HG02884 (cell line): ENCODE data around the gene PHLDB3.

Experiments used
- ATAC-seq: cut with Tn5 transposase; IDR thresholded peaks from one replicate; pipeline ENCODE4 v1.9.1; 2021; ENCODE audit warnings: mild to moderate bottlenecking, moderate library complexity; ENCODE audit not compliant: unreplicated experiment

The PHLDB3 gene

GRCh38 chr19:43501661-43502418, 2.7 kb downstream of the PHLDB3 start:
- ATAC-seq, result no peak

- no peak for ATAC-seq
Measured at GRCh38 chr19:43499042-43499441, 5.5 kb downstream of the PHLDB3 start.

GRCh38 chr19:43498233-43498842, 6.2 kb downstream of the PHLDB3 start:
- ATAC-seq, result no peak

- ATAC-seq, result no peak
Measured at GRCh38 chr19:43496960-43497359, 7.6 kb downstream of the PHLDB3 start.

- no peak for ATAC-seq
Measured at GRCh38 chr19:43495082-43495481, 9.5 kb downstream of the PHLDB3 start.

DNA sequence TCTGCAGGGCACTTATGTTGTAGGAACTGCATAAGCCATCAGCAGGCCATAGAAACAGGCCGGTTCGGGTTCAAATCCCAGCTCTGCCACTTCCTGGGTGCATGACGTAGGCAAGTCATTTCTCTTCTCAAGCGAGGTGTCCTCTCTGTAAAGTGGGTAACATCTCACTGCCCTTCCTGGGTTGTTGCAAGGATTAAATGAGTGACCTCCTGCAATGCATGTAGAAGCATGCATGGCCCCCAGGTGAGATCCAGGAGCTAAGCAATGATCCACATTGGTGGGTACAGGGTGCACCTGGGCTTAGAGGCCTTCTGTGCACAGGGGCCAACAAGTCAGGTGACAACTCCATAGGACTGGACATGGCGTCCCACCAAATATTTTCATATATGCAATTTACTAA, 13.8 kb downstream of the PHLDB3 start:
- no peak for ATAC-seq

DNA sequence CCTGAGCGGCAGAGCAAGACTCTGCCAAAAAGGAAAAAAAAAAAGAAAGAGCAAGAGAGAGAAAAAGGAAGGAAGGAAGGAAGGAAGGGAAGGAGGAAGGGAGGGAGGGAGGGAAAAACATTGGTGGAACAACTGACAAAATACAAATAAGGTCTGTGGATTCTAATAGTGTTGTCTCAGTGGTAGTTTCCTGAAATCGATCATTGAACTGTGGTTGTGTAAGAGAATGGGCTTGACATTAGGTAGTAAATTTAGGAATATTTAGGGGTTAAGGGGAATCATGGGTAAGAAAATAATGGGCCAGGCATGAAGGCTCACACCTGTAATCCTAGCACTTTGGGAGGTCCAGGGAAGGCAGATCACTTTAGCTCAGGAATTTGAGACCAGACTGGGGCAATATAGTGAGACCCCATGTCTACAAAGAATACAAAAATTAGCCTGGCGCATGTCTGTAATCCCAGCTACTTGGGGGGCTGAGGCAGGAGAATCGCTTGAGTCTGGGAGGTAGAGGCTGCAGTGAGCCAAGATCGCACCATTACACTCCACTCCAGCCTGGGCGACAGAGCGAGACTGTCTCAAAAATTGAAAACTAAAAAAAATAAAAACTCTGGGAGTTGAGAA, 14.5 kb downstream of the PHLDB3 start:
- no peak for ATAC-seq

DNA sequence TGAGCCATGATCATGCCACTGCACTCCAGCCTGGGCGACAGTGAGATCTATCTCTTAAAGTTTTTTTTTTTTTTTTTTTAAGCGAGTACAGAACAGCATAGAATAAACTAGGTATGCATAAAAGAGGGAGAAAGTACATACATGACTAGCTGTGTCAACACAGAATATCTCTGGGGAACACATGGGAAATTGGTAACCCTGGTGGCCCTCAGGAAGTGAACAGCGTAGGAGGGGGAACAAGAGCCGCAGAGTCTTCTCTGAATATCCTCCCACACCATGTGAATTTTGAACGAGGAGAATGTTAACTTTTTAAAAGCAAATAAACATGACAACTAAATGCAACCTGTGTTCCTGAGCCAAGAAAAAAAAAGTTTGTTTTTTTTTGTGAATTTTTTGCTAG, 15.2 kb downstream of the PHLDB3 start:
- no peak for ATAC-seq

DNA sequence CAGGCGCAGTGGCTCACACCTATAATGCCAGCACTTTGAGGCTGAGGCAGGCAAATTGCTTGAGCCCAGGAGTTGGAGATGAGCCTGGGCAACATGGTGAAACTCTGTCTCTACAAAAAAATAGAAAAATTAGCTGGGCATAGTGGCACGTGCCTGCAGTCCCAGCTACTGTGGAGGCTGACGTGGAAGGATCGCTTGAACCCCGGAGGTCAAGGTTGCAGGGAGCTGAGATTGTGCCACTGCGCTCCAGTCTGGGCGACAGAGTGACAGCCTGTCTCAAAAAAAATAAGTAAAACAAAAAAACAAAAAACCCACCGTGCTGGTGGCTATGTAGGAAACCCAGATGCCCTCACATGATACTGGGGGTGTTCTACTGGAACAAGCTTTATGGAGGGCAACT, 16.4 kb downstream of the PHLDB3 start:
- no peak for ATAC-seq

- ATAC-seq, result no peak
Measured at GRCh38 chr19:43486412-43486811, 18.1 kb downstream of the PHLDB3 start.

DNA sequence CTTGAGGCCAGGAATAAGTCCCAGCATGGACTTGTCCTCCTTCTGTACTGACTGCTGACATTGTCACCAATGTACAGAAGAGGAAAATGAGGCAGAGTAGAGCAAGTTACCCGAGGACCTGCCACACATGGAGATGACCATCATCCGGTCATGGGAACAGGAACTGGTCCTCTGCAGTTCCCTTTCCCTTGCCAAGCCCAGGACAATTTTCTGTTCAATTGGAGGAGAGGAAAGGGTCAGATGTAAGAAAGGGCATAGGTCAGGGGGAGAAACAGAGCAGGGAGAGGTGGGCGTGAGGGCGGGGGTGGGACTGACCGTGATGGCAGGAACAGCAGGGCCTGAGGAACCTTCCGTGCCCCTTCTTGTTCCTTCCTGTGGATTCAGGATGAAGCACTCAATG, 18.6 kb downstream of the PHLDB3 start:
- ATAC-seq, result no peak

- ATAC-seq, result no peak
Measured at GRCh38 chr19:43483281-43483680, 21.3 kb downstream of the PHLDB3 start.

DNA sequence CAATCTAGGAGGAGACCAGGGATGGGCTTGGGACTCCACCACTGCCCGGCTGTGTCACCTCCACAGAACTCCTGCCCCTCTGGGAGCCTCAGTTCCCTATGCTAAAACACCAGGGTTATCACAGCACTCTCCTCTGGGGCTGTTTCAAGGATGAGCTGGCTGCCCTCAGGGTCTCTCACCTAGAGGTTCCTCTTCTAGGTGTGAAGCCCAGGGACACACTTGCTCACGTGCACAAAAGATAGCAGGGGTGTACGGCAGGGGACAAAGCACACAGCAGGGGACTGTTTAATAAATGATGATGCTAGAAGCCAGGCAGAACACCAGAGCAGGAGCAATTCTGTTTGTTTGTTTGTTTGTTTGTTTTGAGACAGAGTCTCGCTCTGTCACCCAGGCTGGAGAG, 22.4 kb downstream of the PHLDB3 start:
- no peak for ATAC-seq

DNA sequence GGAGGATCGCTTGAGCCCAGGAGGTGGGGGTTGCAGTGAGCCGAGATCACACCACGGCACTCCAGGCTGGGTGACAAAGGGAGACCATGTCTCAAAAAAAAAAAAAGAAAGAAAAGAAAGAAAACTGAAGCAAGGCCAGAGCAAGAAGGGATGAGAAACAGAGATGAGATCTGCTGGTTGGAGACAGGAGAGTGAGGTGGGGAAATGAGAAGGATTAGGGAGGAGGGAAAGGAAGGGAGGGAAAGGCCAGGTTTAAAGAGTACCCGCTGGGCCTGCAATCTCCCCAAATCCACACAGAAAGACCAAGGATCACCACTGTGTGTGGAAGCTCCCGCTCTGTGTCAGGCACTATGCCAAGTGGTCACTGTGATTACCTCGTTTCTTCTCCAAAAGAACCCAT, 22.8 kb downstream of the PHLDB3 start:
- no peak for ATAC-seq

GRCh38 chr19:43480574-43480973, 24.0 kb downstream of the PHLDB3 start:
- no peak for ATAC-seq

DNA sequence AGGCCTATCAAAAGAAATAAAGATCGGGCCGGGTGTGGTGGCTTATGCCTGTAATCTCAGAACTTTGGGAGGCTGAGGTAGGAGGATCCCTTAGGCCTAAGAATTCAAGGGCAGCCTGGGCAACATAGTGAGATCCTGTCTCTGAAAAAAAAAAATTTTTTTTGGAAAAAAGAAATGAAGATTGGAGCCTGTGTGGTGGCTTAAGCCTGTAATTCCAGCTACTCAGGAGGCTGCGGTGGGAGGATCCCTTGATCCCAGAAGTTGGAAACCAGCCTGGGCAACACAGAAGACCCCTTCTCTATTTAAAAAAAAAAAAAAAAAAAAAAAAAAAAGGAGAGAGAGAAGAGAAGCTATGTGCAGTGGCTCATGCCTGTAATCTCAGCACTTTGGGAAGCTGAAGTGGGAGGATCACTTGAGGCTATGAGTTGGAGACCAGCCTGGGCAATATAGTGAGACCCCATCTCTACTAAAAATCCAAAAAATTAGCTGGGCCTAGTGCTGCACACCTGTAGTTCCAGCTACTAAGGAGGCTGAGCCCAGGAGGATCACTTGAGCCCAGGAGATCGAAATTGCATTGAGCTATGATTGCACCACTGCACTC, 24.5 kb downstream of the PHLDB3 start:
- ATAC-seq, result no peak

DNA sequence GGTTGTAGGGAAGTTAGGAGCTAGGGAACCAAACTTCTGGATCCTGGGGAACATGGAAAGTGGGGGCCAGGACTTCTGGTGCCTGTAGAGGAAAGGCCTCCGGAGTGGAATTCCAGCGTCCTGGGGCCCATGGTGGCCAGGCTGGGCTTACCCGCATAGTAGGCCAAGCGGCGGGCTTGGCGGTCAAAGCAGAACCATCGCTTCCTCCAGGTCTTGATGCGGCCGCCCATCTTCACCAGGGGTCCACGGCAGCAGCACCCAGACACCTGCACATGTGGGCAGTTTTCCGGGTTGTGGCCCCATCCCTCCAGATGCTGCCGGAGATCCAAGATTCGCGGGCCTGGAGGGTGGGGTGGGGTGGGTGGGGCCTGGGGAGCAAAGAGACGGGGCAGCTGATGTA, 25.3 kb downstream of the PHLDB3 start:
- ATAC-seq, result no peak

DNA sequence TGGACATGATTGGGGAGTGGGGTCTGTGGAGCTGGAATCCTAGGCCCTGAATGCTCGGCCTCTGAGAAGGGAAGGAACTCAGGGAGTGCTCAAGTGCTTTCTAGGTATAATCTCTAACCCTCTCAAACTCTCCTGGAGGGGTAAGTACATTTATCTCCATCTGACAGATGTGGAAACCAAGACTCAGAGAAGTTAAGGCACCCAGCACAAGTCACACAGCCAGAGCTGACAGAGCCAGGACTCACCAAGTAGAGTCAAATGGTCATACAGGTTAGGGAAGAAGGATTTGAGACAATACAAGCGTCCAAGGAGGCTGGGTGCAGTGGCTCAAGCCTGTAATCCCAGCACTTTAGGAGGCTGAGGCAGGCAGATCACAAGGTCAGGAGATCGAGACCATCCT, 26.2 kb downstream of the PHLDB3 start:
- no peak for ATAC-seq

DNA sequence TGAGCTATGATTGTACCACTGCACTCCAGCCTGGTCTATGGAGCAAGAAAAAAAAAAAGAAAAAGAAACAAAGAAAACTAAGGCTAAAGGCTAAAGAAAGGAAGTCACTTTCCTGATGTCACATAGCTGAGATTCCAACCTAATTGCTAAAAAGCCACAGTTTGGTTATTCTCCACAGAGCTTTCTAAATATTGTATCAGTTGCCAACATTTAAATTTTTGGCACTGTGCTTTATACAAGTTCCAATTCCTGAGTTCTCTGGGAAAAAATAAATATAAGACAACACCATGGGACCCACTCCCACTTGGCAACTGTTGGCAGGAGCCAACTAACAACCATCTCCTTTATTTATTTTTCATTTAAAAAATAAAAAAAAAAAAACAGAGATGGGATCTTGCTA, 27.9 kb downstream of the PHLDB3 start:
- no peak for ATAC-seq

- no peak for ATAC-seq
Measured at GRCh38 chr19:43474986-43475705, 29.4 kb downstream of the PHLDB3 start.

DNA sequence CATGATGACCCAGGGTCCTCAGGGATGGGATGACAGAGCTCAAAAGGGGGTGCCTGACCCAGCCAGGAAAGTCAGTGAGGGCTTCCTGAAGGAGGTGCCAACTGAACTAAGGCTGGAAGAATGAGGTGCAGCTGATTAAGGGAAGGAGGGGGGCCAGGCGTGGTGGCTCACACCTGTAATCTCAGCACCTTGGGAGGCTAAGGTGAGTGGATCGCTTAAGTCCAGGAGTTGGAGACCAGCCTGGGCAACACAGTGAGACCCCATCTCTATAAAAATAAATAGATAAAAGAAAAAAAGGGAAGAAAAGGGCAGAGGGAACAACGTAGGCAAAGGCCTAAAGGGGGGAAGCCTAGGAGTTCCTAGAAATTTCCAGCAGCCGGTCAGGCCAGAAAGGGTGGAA, 30.1 kb downstream of the PHLDB3 start:
- no peak for ATAC-seq
